Femur (tissue), 1 donor: ENCODE data around the gene PTGIR.

Experiments
- DNase-seq: peaks from one replicate; pipeline ENCODE4 v3.0.0-alpha.2; 2017

PTGIR gene

GRCh38 chr19:46599716-46600373 lies 25.0 kb downstream of the PTGIR start:
- DNase-seq = no peak

- DNase-seq = no peak
These were observed 26.4 kb downstream of the PTGIR start for GRCh38 chr19:46598372-46598917.

DNA sequence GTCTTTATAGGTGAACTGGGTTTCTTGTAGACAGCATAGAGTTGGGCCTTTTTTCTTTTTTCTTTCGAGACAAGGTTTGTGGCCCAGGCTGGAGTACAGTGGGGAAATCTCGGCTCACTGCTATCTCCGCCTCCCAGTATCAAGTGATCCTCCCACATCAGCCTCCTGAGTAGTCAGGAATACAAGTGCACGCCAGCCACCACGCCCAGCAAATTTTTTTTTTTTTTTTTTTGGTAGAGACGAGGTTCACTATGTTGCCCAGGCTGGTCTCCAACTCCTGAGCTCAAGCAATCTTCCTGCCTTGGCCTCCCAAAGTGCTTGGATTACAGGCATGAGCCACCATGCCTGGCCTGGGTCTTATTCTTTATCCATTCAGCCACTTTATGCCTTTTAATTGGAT lies 28.9 kb downstream of the PTGIR start:
- no peak for DNase-seq

DNA sequence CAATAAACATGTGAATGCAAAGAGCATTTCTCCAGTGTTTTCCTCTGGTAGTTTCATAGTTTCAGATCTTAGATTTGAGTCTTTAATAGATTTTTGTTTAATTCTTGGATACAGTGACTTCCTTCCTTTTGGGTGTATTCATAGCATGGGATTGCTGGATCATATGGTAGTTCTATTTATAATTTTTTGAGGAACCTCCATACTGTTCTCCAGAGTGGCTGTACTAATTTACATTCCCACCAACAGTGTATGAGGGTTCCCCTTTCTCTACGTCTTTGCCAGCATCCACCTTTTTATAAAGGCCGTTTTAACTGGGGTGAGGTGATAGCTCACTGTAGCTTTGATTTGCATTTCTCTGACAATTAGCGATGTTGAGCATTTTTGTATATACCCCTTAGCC lies 33.0 kb downstream of the PTGIR start:
- DNase-seq = no peak

- no peak for DNase-seq
These were observed 33.6 kb downstream of the PTGIR start for GRCh38 chr19:46591254-46591653.

DNA sequence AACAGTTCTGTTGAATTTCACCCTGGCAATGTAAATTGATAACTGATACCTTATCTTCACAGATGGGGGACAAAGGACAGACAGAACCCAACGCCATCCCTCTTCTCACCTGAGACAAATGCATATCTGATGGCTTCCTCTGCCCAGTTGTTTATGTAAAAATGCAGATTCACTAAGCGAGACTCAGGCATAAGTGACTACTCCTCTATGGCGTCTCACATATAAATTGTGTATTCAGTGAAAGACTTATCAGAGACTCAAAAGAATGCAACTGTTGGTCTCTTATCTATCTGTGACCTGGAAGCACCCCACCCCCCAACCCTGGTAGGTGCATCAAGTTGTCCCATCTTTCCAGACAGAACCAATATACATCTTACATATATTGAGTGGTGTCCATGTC lies 37.0 kb downstream of the PTGIR start:
- DNase-seq = no peak

GRCh38 chr19:46586294-46586693 lies 38.6 kb downstream of the PTGIR start:
- DNase-seq = no peak

DNA sequence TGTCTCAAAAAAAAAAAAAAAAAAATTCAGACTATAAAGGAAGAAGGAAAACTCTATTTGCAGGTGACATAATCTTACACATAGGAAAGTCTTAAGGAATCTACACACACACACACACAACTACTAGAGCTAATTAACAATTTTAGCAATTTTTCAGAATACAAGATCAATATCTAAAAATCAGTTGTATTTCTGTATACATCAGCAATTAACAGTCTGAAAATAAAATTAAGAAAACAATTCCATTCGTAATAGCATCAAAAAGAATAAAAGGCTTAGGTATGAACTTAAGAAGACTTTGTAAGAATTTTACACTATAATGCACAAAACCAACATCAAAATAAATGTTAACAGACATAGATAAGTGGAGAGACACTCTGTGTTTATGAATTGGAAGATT lies 39.4 kb downstream of the PTGIR start:
- no peak for DNase-seq

GRCh38 chr19:46580247-46580646 lies 44.6 kb downstream of the PTGIR start:
- no peak for DNase-seq

DNA sequence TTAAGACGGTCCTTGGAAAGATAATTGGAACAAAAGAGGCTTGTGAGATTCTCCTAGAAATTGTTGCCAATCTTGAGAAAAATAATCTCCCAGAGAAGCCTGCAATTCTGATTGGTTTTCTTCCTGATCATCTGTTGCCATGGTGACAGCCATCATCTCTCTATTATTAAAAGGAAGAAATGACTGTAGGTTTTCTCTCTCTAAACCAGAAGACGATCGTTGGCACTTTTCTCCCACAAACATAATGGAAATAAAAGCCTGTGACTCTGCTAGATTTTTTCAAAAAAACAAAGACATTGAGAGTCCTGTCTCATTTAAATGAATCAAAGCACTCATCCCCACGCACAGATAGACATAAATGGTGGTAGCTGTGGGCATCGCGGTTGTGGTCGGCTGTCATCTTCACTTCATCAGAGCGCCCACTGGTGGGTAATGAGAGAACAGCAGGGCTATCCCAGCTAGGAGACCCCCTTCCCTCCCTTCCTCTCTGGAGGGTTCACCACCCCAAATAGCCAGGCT lies 45.5 kb downstream of the PTGIR start:
- DNase-seq = no peak

DNA sequence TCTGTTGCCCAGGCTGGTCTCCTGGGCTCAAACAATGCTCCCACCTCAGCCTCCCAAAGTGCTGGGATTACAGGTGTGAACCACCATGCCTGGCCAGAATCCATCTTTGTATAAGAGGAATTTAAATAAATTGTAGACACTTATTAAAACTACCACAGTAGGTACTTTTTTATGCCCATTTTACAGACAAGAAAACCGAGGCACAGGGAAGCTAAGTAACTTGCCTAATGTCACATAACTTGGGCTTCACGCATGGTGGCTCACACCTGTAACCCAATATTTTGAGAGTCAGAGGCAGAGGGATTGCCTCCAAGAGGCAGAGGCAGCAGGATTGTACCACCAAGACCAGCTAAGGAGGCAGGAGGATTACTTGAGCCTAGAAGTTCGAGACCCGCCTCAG lies 46.4 kb downstream of the PTGIR start:
- no peak for DNase-seq

DNA sequence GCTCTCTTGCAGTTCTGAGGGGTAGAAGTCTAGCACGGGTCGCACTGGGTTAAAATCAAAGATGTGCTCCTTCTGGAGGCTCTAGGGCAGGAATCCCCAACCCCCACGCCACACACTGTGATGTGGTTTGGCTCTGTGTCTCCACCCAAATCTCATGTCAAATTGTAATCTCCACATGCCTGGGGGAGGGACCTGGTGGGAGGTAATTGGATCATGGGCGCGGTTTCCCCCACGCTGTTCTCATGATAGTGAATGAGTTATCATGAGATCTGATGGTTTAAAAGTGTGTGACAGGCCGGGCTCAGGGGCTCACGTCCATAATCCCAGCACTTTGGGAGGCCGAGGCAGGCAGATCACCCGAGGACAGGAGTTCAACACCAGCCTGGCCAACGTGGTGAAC lies 50.4 kb downstream of the PTGIR start:
- no peak for DNase-seq

DNA sequence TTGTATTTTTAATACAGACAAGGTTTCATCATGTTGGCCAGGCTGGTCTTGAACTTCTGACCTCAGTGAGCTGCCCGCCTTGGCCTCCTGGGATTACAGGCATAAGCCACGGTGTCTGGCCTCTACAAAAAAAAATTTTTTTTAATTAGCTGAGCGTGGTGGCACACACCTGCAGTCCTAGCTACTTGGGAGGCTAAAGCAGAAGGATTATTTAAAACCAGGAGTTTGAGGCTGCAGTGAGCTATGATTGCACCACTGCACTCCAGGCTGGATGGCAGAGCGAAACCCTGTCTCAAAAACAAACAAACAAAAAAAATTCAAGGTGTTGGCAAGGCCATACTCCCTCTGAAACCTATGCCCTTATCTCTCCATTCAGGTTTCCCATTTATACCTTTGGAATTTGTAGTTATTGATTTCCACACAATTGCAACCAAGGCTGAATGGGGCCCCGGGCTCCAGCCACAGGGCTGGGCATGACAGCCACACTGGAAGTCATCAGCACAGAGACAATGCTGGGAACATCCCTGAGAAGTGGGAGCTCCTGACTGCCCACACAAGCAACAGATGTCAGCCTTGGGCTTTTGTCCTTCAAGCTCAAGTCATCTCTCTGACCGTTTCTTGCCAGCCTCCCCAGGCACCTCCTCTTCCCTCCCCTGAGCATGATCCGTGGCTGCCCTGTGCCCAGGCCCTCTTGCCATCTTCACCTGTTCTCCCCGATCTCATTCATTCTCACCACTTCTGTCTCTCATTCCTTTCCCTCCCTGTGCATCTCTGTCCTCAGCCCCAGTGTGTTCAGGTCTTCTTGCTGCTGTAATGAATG lies 51.0 kb downstream of the PTGIR start:
- no peak for DNase-seq

DNA sequence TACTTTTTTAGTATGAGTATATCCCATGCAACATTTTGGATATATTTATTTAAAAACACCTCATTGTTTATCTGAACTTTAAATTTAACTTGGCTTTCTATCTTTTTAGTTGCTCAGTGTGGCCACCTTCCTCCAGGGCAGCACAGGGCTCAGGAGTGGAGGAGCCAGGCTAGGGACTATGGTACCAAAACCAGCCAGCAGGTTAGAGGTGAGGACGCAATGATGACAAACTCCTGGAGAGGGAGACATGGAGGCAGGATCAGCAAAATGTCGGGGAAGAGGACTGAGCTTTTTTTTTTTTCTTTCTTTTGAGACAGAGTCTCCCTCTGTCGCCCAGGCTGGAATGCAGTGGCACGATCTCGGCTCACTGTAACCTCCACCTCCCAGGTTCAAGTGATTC lies 53.4 kb downstream of the PTGIR start:
- no peak for DNase-seq
